ENCODE results near the gene PRR12. TPM values are rescaled to one million over a fixed set of nuclear protein-coding genes. Genes with fewer than 3 reads are reported as not detected.

PRR12 gene
- total and polyA plus RNA-seq, 2 donors (not counting 3 experiments of a cell fraction or from before 2014, with no cell fraction given): 1.9 to 37.0 TPM

DNA sequence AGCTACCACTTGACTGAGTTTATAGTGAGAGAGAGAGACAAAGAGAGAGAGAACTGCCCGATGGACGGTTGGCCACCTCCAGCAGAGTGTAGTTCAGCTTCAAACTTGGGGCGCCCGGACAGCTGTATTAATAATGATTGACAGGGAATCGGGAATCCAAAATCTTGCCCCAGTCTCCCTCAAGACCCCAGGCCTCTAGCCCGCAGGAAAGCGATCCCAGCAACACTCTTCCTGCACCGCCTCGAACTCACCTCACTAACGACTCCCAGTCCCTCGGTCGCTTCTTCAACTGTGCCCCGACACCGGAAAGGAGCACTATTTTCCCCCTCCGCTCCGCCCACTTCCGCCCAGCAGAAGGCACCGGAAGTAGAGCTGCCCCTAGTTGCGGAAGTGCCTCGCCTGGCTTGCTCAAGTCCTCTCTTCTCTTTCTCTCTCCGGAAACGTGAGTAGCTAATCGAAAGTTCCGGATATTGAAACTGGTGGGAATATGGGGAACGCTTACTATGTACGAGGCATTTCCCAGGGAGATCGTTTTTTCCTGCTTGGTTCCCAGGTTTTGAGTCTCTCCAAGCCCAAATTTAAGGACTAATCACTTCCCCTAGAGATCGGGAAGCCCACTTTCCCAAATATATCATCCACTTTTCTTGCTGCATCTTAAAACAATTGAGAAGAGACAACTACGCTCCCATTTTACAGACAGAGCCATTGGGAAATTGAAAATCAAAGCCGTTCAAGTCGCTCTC is 10.5 kb upstream of the PRR12 start, which contains the start of gene NOSIP:
NOSIP (minus strand) TSS at position 293 of the 743 bp plus-strand sequence. CDS start 19,865 bp downstream, outside the sequence.
- H3K4me2 ChIP-seq (ENCODE audit: insufficient read depth, low read length): peak within 1 kb of the TSS; percentile 62
- H2AFZ ChIP-seq (ENCODE audit: low read depth, low read length): peak within 1 kb of the TSS; percentile 92
- CTCF ChIA-PET: interaction anchor here (0.9 to 2.9 kb wide), 8 partner anchors 9 to 110 kb away, joined by 3 to 39 read pairs (median 3); partner anchors contain the start of gene CPT1C
- TF ChIP-seq GATA2 (IDR thresholded peaks at IDR 0.05; ENCODE audit: insufficient read depth, insufficient read length, low read depth, low read length) (no peak), EZH2 (IDR thresholded peaks at IDR 0.05; ENCODE audit: borderline replicate concordance, low read depth, low read length, severe bottlenecking) (no peak), MYC (IDR thresholded peaks at IDR 0.05; ENCODE audit: low read depth, low read length) (no peak), POLR2AphosphoS5 (IDR thresholded peaks at IDR 0.05; ENCODE audit: insufficient read depth, low read depth, low read length) (peak; percentile 98), JUN (IDR thresholded peaks at IDR 0.05; ENCODE audit: borderline replicate concordance, insufficient read depth, insufficient read length, low read depth) (no peak), POLR2A (IDR thresholded peaks at IDR 0.05; ENCODE audit: low read depth, low read length) (peak; percentile 99), CTCF (IDR thresholded peaks at IDR 0.05; ENCODE audit: extremely low read depth in 1 of 2, insufficient read depth in 1 of 2, low read depth in 1 of 2, low read length in 2 of 2) (no peak), FOS (IDR thresholded peaks at IDR 0.05; ENCODE audit: borderline replicate concordance, insufficient read depth, low read length) (no peak)
- TF ChIP-seq, protein P1, sequence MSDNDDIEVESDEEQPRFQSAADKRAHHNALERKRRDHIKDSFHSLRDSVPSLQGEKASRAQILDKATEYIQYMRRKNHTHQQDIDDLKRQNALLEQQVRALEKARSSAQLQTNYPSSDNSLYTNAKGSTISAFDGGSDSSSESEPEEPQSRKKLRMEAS (IDR thresholded peaks at IDR 0.05; ENCODE audit: insufficient read depth, insufficient read length): no peak
- H3K9ac ChIP-seq (replicated peaks; ENCODE audit: extremely low read depth, insufficient read depth, low read length): peak within 1 kb of the TSS; percentile 82
- dilution Hi-C loops (cut with MboI; ENCODE audit: extremely low pct_ligation_motif_present, low sequenced_read_pairs): no loop called here
- peaks cover 0 to 2% of the 10 kb centered on the region in 2 experiments for H3K36me3 ChIP-seq (ENCODE audit: control insufficient read depth in 2 of 2, extremely low read depth in 1 of 2, insufficient read depth in 2 of 2, low read length in 2 of 2)
- H3K9me3 ChIP-seq (replicated peaks; ENCODE audit: control insufficient read depth, insufficient read depth, low read length): no peaks in the 10 kb centered on the region
- TSS peak; percentile 84 for BruUV-seq (replicated peaks)
- intact Hi-C loops (cut with micrococcal nuclease): loop anchor here (1.0 kb wide), 2 partner anchors 10 to 60 kb away; partner anchors contain the start of gene RRAS
- H3K4me3 ChIP-seq (replicated peaks in 1 of 3; ENCODE audit: insufficient read depth in 1 of 3, low read depth in 1 of 3, low read length in 3 of 3): peak within 1 kb of the TSS; percentile 44 to 84 (median 61)
- POLR2A ChIA-PET: interaction anchor here (0.7 to 2.1 kb wide), 6 partner anchors 9 to 85 kb away, joined by 3 to 11 read pairs (median 6); partner anchors contain the start of genes RPS11 and RRAS
- peaks cover 28% of the 10 kb centered on the region for H3K79me2 ChIP-seq (ENCODE audit: control insufficient read depth, insufficient read depth, low read length)
- DNase-seq (ENCODE audit: low read depth, low spot score): peak; percentile 94
- H3K27me3 ChIP-seq (ENCODE audit: control insufficient read depth in 2 of 2, insufficient read depth in 2 of 2, low read length in 2 of 2): no peaks in the 10 kb centered on the region
- H3K27ac ChIP-seq (ENCODE audit: insufficient read depth, low read depth, low read length): peak within 1 kb of the TSS; percentile 21
- no peaks in the 10 kb centered on the region for H3K9me1 ChIP-seq (replicated peaks; ENCODE audit: control insufficient read depth, extremely low read depth, insufficient read depth, low read length)
- peaks cover 15% of the 10 kb centered on the region for H3K4me1 ChIP-seq (ENCODE audit: control insufficient read depth, extremely low read depth, insufficient read depth, low read length)
- FAIRE-seq: peak; percentile 96
- H4K20me1 ChIP-seq (replicated peaks; ENCODE audit: control insufficient read depth, extremely low read depth, insufficient read depth, low read length): no peaks in the 10 kb centered on the region
